A673 (cell line): ENCODE measurements around the gene PPARG.

ENCODE experiments used
- EZH2 ChIP-seq: fragments of 200-600 bp; sonication (generic); IDR thresholded peaks from 2 replicates; pipeline ENCODE4 v1.6.1; 2017; ENCODE audit warnings: borderline replicate concordance, low read depth, mild to moderate bottlenecking, mixed read lengths, antibody characterized with exemption, low read length; ENCODE audit not compliant: poor library complexity, severe bottlenecking
- TF ChIP-seq, protein P1 (sequence below): fragments of 300-800, 200-600 bp; sonication (generic); conservative IDR thresholded peaks from 2 replicates; pipeline ENCODE4 v1.5.1; 2017; ENCODE audit warnings: low read depth, mild to moderate bottlenecking, antibody characterized with exemption, low read length, moderate library complexity, mixed read lengths

DNA sequence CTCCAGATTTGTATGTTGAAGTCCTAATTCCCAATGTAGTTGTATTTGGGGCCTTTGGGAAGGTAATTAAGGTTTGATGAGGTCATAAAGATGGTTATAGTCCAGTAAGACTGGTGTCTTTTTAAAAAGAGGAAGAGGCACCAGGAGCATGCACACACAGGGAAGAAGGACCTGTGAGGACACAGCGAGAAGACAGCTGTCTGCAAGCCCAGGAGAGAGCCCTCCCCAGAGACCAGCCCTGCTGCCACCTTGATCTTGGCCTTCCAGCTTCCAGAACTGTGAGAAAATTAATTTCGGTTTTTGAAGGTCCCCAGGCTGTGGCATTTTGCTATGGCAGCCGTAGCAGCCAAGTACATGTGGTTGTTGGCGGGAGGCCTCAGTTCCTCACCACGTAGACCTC is 162.6 kb downstream of the PPARG start:
- no peak for TF ChIP-seq EZH2
- TF ChIP-seq, protein P1, sequence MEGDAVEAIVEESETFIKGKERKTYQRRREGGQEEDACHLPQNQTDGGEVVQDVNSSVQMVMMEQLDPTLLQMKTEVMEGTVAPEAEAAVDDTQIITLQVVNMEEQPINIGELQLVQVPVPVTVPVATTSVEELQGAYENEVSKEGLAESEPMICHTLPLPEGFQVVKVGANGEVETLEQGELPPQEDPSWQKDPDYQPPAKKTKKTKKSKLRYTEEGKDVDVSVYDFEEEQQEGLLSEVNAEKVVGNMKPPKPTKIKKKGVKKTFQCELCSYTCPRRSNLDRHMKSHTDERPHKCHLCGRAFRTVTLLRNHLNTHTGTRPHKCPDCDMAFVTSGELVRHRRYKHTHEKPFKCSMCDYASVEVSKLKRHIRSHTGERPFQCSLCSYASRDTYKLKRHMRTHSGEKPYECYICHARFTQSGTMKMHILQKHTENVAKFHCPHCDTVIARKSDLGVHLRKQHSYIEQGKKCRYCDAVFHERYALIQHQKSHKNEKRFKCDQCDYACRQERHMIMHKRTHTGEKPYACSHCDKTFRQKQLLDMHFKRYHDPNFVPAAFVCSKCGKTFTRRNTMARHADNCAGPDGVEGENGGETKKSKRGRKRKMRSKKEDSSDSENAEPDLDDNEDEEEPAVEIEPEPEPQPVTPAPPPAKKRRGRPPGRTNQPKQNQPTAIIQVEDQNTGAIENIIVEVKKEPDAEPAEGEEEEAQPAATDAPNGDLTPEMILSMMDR, result no peak
